Muscle layer of duodenum (tissue), 2 donors: ENCODE data around the gene PRKCB.

Experiments used
- H3K27ac ChIP-seq: one replicate; pipeline ENCODE4 v1.7.0; 2013; ENCODE audit warnings: mild to moderate bottlenecking, low read length
- H3K27me3 ChIP-seq: one replicate; pipeline ENCODE4 v1.7.0; 2013; ENCODE audit warnings: low read depth, mild to moderate bottlenecking, control low read depth, low read length
- H3K36me3 ChIP-seq, 2 donors: one replicate each; pipeline ENCODE4 v1.7.0; 2013; ENCODE audit warnings: low read length in 2 of 2, control low read depth in 1 of 2, mild to moderate bottlenecking in 1 of 2; ENCODE audit not compliant: insufficient read depth in 2 of 2, control insufficient read depth in 1 of 2
- H3K4me1 ChIP-seq, 2 donors: one replicate each; pipeline ENCODE4 v1.7.0; 2013; ENCODE audit warnings: low read length in 2 of 2, mild to moderate bottlenecking in 2 of 2, control low read depth in 1 of 2, moderate library complexity in 1 of 2; ENCODE audit not compliant: insufficient read depth in 2 of 2, control insufficient read depth in 1 of 2
- H3K4me3 ChIP-seq, 2 donors: one replicate each; pipeline ENCODE4 v1.7.0; 2013; ENCODE audit warnings: low read length in 2 of 2, low read depth in 1 of 2, mild to moderate bottlenecking in 1 of 2
- H3K9me3 ChIP-seq, 2 donors: one replicate each; pipeline ENCODE4 v1.7.0; 2013; ENCODE audit warnings: low read length in 2 of 2, control low read depth in 1 of 2, mild to moderate bottlenecking in 1 of 2; ENCODE audit not compliant: control insufficient read depth in 1 of 2
- donor health status: healthy.

PRKCB gene

DNA sequence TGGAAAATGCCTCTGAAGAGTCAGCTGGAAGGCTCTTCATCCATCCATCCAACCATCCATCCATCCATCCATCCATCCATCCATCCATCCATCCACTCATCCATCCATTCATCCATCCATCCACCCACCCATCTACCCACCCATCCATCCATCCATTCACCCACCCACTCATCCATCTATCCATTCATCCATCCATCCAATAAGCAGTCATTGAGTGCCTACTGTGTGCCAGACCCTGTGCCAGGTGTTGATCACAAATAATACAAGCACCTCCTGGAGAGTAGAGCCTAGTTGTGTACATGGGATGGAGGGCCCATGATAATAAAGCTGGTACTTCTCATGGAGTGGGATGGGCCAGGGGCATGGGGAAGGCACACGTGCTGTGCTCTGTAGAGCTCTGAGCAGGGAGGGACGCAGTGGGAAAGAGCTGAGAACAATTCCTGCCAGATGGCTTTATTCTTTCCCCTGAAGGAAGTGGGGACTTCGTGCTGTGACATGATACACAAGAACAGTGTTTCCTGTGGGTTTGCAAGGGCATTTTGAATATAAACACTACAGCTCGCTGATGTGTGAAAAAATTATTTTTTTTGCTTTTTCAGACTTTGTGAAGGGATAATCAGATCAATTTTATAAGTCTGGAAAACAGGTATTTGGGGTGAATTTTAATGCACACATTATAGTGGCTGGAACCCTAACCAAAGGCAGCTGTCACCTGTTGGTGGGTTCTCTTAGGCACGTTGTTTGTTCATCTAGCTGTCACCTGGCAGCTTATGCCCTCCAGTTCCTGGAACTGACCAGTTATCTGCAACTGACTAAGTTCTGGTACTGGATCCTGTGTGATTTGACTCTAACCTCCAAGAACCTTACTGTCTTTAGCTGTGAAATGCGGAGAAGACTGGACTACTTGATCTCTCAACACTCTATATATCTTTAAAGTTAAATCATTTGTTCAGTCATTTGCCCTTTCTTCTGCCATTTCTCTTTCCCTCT, 61.3 kb downstream of the PRKCB start:
- Histone ChIP-seq H3K4me1 (peaks cover 0 to 6% of the 10 kb centered on the region in 2 donors), H3K36me3 (no peaks in the 10 kb centered on the region), H3K27me3 (no peaks in the 10 kb centered on the region), H3K9me3 (no peaks in the 10 kb centered on the region), H3K27ac (no peak overlapping the region), H3K4me3 (no peak overlapping the region)

DNA sequence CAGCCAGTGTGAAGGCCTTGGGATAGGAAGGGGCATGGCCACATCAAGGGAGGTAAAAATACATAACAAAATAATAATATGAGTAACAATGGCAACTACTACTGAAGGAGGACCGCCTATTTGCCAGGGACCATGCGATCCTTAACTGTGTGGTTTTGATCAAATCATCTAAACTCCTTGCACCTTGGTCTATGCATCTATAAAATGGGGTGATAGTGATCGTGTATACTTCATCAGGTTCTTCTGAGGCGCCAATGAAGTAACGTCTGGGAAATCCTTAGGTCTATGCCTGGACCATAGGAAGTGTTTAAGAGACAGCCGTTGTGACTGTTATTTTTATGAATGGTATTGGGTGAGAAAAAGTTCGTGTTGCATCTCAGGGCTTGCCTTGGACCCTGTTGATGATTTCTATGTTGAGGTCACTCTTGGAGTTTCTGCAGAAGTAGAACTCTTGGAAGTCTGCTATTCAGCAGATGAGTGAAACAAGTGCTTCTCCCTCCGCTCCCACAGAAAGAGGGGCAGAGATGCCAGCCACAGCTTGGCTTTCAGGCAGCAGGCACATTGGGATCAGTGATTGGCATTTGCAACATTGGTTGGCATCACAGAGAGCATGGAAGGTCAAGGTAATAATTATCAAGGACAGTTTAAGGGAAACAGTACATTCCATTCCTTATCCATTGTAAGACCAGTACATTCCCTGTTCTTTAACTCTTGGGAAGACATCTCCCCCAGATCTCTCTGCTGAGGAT, 63.1 kb downstream of the PRKCB start:
- H3K4me3 ChIP-seq: no peak overlapping the region
- H3K27ac ChIP-seq: no peak overlapping the region
- peaks cover 0 to 6% of the 10 kb centered on the region in 2 donors for H3K4me1 ChIP-seq
- no peaks in the 10 kb centered on the region for H3K36me3 ChIP-seq
- no peaks in the 10 kb centered on the region for H3K9me3 ChIP-seq
- H3K27me3 ChIP-seq: no peaks in the 10 kb centered on the region

DNA sequence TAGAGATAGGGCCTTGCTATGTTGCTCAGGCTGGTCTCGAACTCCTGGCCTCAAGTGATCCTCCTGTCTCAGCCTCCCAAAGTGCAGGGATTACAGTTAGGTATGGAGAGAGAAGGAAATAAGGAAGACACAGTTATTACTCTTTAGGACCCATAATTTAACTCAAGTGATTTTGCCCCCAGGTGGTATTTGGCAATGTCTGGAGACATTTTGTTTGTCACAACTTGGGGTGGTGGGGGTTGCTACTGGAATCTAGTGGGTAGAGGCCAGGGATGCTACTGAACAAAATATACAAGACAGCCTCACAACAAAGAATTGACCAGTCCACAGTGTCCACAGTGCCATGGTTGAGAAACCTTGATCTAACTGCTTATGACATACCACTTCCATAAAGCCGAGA, 64.1 kb downstream of the PRKCB start:
- H3K36me3 ChIP-seq: no peaks in the 10 kb centered on the region
- H3K4me3 ChIP-seq: no peak overlapping the region
- H3K9me3 ChIP-seq: no peaks in the 10 kb centered on the region
- no peak overlapping the region for H3K27ac ChIP-seq
- H3K27me3 ChIP-seq: no peaks in the 10 kb centered on the region
- peaks cover 0 to 6% of the 10 kb centered on the region in 2 donors for H3K4me1 ChIP-seq

DNA sequence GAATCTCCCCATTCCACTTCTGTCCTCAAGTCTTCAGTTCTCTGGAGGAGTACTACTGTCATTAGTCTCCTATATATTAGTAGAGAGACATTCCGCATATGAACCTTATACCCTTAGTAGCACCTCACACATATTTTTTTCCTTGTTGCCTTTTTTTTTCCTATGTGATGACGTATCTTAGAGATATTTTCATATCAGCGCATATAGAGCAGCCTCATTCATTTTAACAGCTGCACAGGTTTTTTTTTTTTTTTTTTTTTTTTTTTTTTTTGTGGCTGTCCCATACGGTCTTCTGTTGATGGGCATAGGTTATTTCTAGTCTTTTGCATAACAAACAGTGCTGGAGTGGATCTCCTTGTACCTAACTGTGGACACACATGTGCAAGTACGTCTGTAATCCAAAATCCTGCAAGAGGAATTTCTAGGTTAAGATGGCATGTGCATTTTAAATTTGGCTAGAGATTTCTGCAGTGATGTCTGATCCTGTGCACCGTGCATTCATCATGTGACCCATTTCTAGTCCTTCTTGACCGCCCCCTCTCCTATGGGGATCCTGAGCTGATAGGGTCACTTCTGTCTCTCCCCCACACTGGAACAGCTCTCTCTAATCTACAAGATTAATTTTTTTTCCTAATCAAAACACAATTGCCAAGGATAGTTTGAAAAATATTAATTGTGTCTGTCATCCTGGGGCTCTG, 64.8 kb downstream of the PRKCB start:
- H3K9me3 ChIP-seq: no peaks in the 10 kb centered on the region
- no peak overlapping the region for H3K4me3 ChIP-seq
- no peaks in the 10 kb centered on the region for H3K36me3 ChIP-seq
- H3K4me1 ChIP-seq: peaks cover 0 to 9% of the 10 kb centered on the region in 2 donors
- H3K27me3 ChIP-seq: no peaks in the 10 kb centered on the region
- no peak overlapping the region for H3K27ac ChIP-seq

DNA sequence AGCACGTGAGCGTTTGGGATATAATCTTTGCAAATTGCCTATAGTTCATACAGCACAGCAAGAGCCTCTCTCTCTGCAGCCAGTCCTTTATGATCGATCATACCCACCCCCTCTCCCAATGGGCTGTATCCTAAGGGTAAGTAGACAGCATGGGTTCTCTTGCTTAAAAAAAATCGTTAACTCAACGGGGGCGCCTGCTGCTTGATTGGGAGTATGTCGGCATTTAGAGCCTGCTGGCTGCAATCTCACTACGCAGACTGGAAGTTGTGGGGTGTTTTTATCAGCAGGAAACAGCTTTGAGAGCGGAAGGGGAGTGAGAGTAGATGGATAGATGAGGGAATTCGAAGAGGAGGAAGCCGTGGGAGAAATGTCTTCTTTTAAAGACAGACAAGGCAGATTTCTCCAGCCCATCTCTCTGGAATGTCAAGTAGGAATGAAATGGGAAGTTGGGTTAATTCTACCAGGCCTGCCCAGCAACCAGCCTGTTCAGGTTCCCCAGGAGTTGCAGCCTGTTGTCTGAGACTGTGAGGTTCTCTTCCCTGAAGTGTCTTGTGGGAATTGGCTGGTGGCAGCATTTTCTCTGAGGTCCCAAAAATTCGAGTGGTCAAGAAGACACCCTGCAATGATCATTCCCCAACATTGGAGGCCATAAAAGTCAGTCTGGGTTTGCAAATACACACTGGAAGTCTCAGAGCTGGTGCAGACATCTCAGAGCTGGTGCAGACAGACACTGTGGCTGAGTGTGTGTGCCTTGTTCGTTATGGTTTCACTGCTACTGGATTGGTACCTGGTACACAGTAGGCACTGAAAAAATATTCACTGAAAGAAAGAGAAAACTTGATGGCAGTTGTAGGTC, 65.6 kb downstream of the PRKCB start:
- H3K27ac ChIP-seq: no peak overlapping the region
- no peaks in the 10 kb centered on the region for H3K36me3 ChIP-seq
- no peaks in the 10 kb centered on the region for H3K9me3 ChIP-seq
- no peaks in the 10 kb centered on the region for H3K27me3 ChIP-seq
- peaks cover 0 to 10% of the 10 kb centered on the region in 2 donors for H3K4me1 ChIP-seq
- no peak overlapping the region for H3K4me3 ChIP-seq

DNA sequence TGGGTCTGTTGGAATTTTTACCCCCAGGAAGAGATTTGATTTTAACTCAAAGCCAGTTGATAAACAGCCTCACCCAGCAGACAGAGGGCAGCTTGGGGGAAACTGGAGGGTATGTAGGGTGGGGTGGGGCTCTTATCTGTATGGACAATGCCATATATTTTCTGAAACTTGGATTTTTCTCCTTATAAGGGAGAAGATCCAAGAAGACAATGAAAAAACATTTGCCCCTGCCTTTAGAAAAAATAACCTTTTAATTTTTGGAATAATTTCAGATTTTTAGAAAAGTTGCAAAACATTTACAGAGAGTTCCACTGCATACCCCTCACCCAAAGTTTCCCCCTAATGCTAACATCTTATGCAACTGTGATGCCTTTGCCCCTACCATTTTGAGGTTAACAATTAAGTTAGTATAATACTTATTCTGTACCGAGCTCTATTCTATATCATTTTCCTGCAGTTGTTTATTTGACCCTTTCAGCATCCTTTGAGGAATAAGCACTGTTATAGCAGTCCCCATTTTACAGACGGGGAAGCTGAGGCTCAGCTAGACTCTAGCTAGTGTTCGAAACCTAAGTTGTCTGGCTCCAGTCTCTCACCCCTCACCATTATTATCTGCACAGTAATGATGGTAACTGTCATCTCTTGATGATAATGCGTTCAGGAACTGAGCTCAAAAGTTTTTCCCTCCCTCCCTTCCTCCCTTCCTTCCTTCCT, 66.4 kb downstream of the PRKCB start:
- no peaks in the 10 kb centered on the region for H3K27me3 ChIP-seq
- H3K4me3 ChIP-seq: no peak overlapping the region
- H3K27ac ChIP-seq: no peak overlapping the region
- H3K36me3 ChIP-seq: no peaks in the 10 kb centered on the region
- no peaks in the 10 kb centered on the region for H3K9me3 ChIP-seq
- H3K4me1 ChIP-seq: peaks cover 0 to 10% of the 10 kb centered on the region in 2 donors

DNA sequence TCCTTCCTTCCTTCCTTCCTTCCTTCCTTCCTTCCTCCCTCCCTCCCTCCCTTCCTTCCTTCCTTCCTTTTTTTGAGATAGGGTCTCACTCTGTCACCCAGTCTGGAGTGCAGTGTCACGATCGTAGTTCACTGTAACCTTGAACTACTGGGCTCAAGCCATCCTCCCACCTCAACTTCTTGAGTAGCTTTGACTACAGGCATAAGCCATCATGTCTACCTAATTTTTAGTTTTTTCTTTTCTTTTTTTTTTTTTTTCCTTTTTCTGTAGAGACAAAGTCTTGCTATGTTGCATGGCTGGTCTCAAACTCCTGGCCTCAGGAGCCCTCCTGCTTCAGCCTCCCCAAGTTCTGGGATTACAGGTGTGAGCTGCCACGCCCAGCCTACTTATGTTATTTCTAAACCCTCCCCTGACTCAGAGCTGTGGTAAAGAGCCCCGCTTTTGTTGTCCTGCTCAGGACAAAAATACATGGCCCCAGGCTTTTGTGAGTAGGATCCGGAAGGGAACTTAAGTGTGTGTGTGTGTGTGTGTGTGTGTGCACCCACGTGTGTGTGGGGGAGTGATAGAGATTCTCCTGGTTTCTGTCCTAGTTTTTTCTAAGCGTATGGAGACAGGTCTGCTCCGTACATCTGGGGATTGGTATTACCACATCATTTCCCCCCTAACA, 67.1 kb downstream of the PRKCB start:
- Histone ChIP-seq H3K36me3 (no peaks in the 10 kb centered on the region), H3K27ac (no peak overlapping the region), H3K9me3 (no peaks in the 10 kb centered on the region), H3K4me1 (peaks cover 0 to 10% of the 10 kb centered on the region in 2 donors), H3K4me3 (no peak overlapping the region), H3K27me3 (no peaks in the 10 kb centered on the region)

DNA sequence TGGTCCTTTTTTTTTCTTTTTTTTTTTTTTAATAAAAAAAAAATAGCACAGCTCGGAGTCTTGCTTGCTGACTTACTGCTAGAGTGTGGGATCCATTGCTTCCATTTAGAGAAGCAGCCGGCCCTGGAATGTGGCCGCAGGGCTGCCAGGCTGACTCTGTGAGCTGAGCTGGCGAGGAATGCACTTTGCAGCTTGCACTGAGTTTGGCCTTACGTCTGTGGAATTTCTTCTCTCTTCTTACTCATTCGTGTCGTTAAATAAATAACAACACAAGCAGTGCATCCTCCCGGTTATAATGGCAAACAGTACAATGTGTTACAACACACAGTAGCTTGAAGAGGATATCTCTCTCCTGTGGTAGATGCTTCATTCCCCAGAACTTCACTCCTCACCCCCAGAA, 69.2 kb downstream of the PRKCB start:
- H3K36me3 ChIP-seq: no peaks in the 10 kb centered on the region
- H3K4me1 ChIP-seq: peaks cover 0 to 10% of the 10 kb centered on the region in 2 donors
- H3K27ac ChIP-seq: peak overlapping the region; percentile 78
- no peak overlapping the region for H3K4me3 ChIP-seq
- no peaks in the 10 kb centered on the region for H3K27me3 ChIP-seq
- H3K9me3 ChIP-seq: no peaks in the 10 kb centered on the region

DNA sequence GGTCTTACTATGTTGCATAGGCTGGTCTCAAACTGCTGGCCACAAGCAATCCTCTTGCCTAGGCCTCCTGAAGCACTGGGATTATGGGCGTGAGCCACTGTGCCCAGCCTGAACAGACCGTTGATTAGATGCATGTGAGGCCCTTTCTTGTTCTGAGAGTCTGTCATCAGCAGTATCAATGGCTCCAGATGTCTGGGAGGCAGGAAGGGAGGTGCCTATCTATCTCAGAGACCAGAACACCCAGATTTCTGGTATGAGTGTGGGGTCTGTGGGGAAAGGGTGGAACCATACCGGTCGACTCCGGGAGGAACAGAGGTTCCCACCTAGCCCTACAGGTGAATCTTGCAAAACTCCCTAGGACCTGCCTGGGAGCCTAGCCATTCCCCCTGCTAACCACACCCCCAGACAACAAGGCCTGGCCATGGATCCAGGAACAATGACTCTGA, 71.7 kb downstream of the PRKCB start:
- Histone ChIP-seq H3K4me1 (peaks cover 0 to 4% of the 10 kb centered on the region in 2 donors), H3K4me3 (no peak overlapping the region), H3K27me3 (no peaks in the 10 kb centered on the region), H3K27ac (no peak overlapping the region), H3K36me3 (no peaks in the 10 kb centered on the region), H3K9me3 (no peaks in the 10 kb centered on the region)

DNA sequence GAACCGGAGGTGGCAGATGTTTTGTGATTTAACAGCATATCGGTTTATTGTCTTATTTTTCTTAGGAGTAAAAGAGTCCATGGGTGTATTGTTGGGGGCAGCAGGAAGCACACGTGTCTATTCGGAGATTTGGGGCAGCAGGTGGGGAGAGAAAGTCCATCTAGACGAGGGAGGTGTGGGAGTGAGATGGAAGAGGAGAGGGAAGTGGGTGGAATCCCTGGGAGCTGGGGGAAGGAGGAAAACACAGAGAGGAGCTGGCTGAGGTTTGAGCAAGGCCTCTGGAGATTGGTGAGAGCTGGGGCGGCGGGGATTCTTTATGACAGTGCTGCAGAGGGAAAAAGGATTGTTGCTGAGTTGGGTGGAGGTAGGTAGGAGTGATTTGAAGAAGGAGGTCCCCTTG, 72.1 kb downstream of the PRKCB start:
- no peaks in the 10 kb centered on the region for H3K27me3 ChIP-seq
- no peak overlapping the region for H3K27ac ChIP-seq
- no peak overlapping the region for H3K4me3 ChIP-seq
- H3K4me1 ChIP-seq: peaks cover 0 to 4% of the 10 kb centered on the region in 2 donors
- no peaks in the 10 kb centered on the region for H3K36me3 ChIP-seq
- no peaks in the 10 kb centered on the region for H3K9me3 ChIP-seq
